ENCODE data around the gene CENPQ.

- TF ChIP-seq FOXM1 (IDR thresholded peaks at IDR 0.05; ENCODE audit: borderline replicate concordance) (no peak), L3MBTL2 (conservative IDR thresholded peaks at IDR 0.05) (no peak), BHLHE40 (IDR thresholded peaks at IDR 0.05; ENCODE audit: borderline replicate concordance) (no peak), PKNOX1 (IDR thresholded peaks at IDR 0.05) (no peak), ARNT (IDR thresholded peaks at IDR 0.05) (no peak), SUZ12 (IDR thresholded peaks at IDR 0.05) (no peak), SP1 (IDR thresholded peaks at IDR 0.05) (no peak), FOXK2 (IDR thresholded peaks at IDR 0.05) (no peak), ZNF384 (IDR thresholded peaks at IDR 0.05) (no peak), FOXA1 (IDR thresholded peaks at IDR 0.05) (no peak), ELF4 (IDR thresholded peaks at IDR 0.05) (no peak), CTBP1 (IDR thresholded peaks at IDR 0.05; ENCODE audit: borderline replicate concordance) (no peak), TARDBP (IDR thresholded peaks at IDR 0.05) (no peak)
These were observed 47.8 kb upstream of the CENPQ start for GRCh38 chr6:49415358-49415757.

All from HEK293T (cell line).